ENCODE results near the gene AHCYL2. TPM values are rescaled to one million over a fixed set of nuclear protein-coding genes. Genes with fewer than 3 reads are reported as not detected.
"Not testable (repeated sequence)": the region's sequence is repeated elsewhere in the genome, so short reads cannot be mapped to it uniquely, and the experiment has no call there.

The AHCYL2 gene

DNA sequence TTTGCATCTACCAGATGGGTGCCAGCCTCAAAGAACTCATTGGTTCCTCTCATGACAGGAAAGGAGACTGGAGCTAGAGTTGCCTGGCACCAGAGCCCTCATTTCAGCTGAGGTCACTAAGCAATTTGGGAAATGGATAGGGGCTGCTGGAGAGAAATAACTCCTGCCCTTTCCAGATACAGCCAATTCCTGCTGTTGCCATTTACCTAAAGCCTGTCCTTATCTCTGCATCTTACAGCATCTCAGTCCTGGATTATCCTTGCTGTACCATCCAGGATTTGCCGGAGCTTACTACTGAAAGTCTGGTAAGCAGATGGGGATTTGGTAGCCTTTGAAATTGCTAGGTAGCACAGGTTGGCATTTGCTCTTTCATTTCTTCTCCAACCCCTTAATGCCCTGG, 245.6 kb downstream of the AHCYL2 start:
- no peaks in the 10 kb centered on the region for H3K9me3 ChIP-seq (replicated peaks; ENCODE audit: low read length)
- no peak overlapping the region for H3K4me2 ChIP-seq (ENCODE audit: low read length)
- H3K4me3 ChIP-seq (ENCODE audit: low read length), result no peak overlapping the region
- H3K27me3 ChIP-seq (ENCODE audit: control insufficient read depth, insufficient read depth, low read length), result no peaks in the 10 kb centered on the region
- H3K9ac ChIP-seq (ENCODE audit: low read depth, low read length), result no peak overlapping the region
- peaks cover 25% of the 10 kb centered on the region for H3K4me1 ChIP-seq (ENCODE audit: control insufficient read depth, insufficient read depth, low read length)
- H3K36me3 ChIP-seq (ENCODE audit: insufficient read depth, low read length), result peaks cover 32% of the 10 kb centered on the region

- peaks cover 23% of the 10 kb centered on the region for H3K4me1 ChIP-seq (ENCODE audit: control insufficient read depth, insufficient read depth, low read length)
- H3K4me3 ChIP-seq (ENCODE audit: low read length), result no peak overlapping the region
- no peaks in the 10 kb centered on the region for H3K27me3 ChIP-seq (ENCODE audit: control insufficient read depth, insufficient read depth, low read length)
- H3K9ac ChIP-seq (ENCODE audit: low read depth, low read length), result no peak overlapping the region
- peaks cover 26% of the 10 kb centered on the region for H3K36me3 ChIP-seq (ENCODE audit: insufficient read depth, low read length)
- H3K9me3 ChIP-seq (replicated peaks; ENCODE audit: low read length), result no peaks in the 10 kb centered on the region
- H3K4me2 ChIP-seq (ENCODE audit: low read length), result no peak overlapping the region
These were observed 246.6 kb downstream of the AHCYL2 start for GRCh38 chr7:129471402-129471827.

- not testable (repeated sequence) for H3K9ac ChIP-seq (ENCODE audit: low read depth, low read length); H3K4me1 ChIP-seq (ENCODE audit: control insufficient read depth, insufficient read depth, low read length); H3K36me3 ChIP-seq (ENCODE audit: insufficient read depth, low read length); H3K4me2 ChIP-seq (ENCODE audit: low read length); H3K27me3 ChIP-seq (ENCODE audit: control insufficient read depth, insufficient read depth, low read length); H3K4me3 ChIP-seq (ENCODE audit: low read length); H3K9me3 ChIP-seq (replicated peaks; ENCODE audit: low read length)
These were observed 251.1 kb downstream of the AHCYL2 start for GRCh38 chr7:129475931-129476330.

DNA sequence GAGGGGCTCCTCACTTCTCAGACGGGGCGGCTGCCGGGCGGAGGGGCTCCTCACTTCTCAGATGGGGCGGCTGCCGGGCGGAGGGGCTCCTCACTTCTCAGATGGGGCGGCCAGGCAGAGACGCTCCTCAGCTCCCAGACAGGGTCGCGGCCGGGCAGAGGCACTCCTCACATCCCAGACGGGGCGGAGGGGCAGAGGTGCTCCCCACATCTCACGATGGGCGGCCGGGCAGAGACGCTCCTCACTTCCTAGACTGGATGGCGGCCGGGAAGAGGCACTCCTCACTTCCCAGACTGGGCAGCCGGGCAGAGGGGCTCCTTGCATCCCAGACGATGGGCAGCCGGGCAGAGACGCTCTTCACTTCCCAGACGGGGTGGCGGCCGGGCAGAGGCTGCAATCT, 251.6 kb downstream of the AHCYL2 start:
- not testable (repeated sequence) for H3K36me3 ChIP-seq (ENCODE audit: insufficient read depth, low read length)

More for the DNA sequence above, 251.6 kb downstream of the AHCYL2 start:
- H3K4me2 ChIP-seq (ENCODE audit: low read length); H3K4me3 ChIP-seq (ENCODE audit: low read length); H3K27me3 ChIP-seq (ENCODE audit: control insufficient read depth, insufficient read depth, low read length); H3K4me1 ChIP-seq (ENCODE audit: control insufficient read depth, insufficient read depth, low read length); H3K9me3 ChIP-seq (replicated peaks; ENCODE audit: low read length); H3K9ac ChIP-seq (ENCODE audit: low read depth, low read length): not testable (repeated sequence)

Small RNA genes lying within 50 kb of the gene (small RNA-seq; reads per million reads assigned to genes)
- gene AC009244.1, result not detected
- not detected for gene SNRPGP3
